ENCODE measurements around the gene LCP1. TPM values are rescaled to one million over a fixed set of nuclear protein-coding genes. Genes with fewer than 3 reads are reported as not detected.

Gene LCP1
- total and polyA plus RNA-seq, 4 donors, result 42.9 to 539 (median 158) TPM

DNA sequence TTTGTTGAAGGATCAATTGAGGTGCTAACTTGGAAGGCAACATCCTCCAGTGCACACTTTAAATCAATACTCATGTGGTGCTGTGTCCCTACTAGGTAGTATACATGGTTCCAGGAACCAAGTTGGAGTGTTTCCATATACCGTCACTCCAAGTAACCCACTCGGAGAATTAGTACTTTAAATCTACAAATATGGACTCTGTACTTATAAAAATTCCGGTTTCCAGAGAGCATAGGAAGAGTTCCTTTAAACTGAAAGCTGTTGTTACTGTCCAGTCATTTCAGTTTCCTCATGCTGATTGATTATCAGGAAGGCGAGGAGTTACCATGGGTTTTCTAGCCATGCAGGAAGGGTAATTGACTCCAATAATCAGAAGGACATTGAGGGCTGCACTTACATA lies 84.3 kb downstream of the LCP1 start:
- Histone ChIP-seq H3K27ac (ENCODE audit: low read depth in 1 of 2, low read length in 1 of 2) (no peak overlapping the region), H3K9me3 (ENCODE audit: control insufficient read depth in 4 of 4, insufficient read depth in 3 of 4, low read length in 3 of 4) (peaks cover 0 to 2% (median 0%) of the 10 kb centered on the region in 4 donors), H3K4me1 (ENCODE audit: control insufficient read depth in 5 of 5, insufficient read depth in 5 of 5, low read length in 5 of 5) (peaks cover 0 to 4% (median 0%) of the 10 kb centered on the region in 5 donors), H3K36me3 (ENCODE audit: control insufficient read depth in 4 of 4, insufficient read depth in 4 of 4, low read length in 4 of 4) (no peaks in the 10 kb centered on the region), H3K27me3 (ENCODE audit: control insufficient read depth in 3 of 3, insufficient read depth in 3 of 3, low read length in 2 of 3) (no peaks in the 10 kb centered on the region), H3K9ac (ENCODE audit: insufficient read depth in 1 of 2, low read length in 2 of 2) (no peak overlapping the region), H3K4me3 (no peak overlapping the region)
- ATAC-seq (ENCODE audit: insufficient read depth, low FRiP score) (no peak), DNase-seq (no peak)
- 89 to 95% methylated on average over 4 of the region's 4 CpGs for WGBS, 2 donors
- TF ChIP-seq CTCF (IDR thresholded peaks at IDR 0.05; ENCODE audit: control extremely low read depth, extremely low read depth), result no peak

DNA sequence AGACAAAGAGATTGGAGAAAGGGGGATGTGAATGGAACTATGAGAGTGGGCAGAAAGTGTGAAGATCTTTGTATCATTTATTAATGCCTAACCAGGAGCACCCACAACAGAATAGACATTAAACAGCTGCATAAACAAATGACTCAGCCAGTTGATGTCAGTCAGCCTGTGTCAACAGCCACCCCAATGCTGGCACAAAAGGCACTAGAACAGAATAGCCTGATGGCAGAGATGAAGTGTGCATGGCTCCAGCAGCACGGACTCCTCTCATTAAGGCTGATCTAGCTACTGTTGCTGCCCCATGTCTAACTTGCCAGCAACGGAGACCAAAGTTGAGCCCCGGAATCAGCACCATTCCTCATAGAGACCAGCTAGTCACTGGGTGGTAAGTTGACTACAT lies 85.0 kb downstream of the LCP1 start:
- Histone ChIP-seq H3K27me3 (ENCODE audit: control insufficient read depth in 3 of 3, insufficient read depth in 3 of 3, low read length in 2 of 3) (no peaks in the 10 kb centered on the region), H3K27ac (ENCODE audit: low read depth in 1 of 2, low read length in 1 of 2) (no peak overlapping the region), H3K4me1 (ENCODE audit: control insufficient read depth in 5 of 5, insufficient read depth in 5 of 5, low read length in 5 of 5) (peaks cover 0 to 2% (median 0%) of the 10 kb centered on the region in 5 donors), H3K36me3 (ENCODE audit: control insufficient read depth in 4 of 4, insufficient read depth in 4 of 4, low read length in 4 of 4) (no peaks in the 10 kb centered on the region), H3K4me3 (no peak overlapping the region), H3K9ac (ENCODE audit: insufficient read depth in 1 of 2, low read length in 2 of 2) (no peak overlapping the region), H3K9me3 (ENCODE audit: control insufficient read depth in 4 of 4, insufficient read depth in 3 of 4, low read length in 3 of 4) (peaks cover 0 to 2% (median 0%) of the 10 kb centered on the region in 4 donors)
- 91 to 93% methylated on average over 3 of the region's 3 CpGs for WGBS, 2 donors
- DNase-seq (no peak), ATAC-seq (ENCODE audit: insufficient read depth, low FRiP score) (no peak)
- no peak for TF ChIP-seq CTCF (IDR thresholded peaks at IDR 0.05; ENCODE audit: control extremely low read depth, extremely low read depth)

DNA sequence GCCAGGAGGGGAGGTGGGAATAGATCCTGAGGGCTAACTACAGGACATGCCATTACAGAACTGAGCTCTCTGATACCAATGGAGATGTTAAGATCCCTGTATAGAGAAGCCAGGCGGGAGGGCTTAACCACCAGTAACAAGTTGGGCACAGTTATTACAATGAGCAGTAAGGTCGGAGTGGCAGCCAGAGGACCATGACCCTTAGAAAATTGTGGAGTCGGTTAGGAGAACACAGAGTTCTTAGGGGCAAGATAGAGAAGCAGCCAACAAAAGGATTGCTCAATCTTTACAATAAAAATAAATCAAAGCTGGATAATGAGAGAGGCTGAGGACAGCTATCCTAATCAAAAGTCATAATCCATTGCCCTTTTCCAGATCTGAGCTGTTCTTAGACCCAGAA lies 87.5 kb downstream of the LCP1 start:
- no peak for TF ChIP-seq CTCF (IDR thresholded peaks at IDR 0.05; ENCODE audit: control extremely low read depth, extremely low read depth)
- Histone ChIP-seq H3K9me3 (ENCODE audit: control insufficient read depth in 4 of 4, insufficient read depth in 3 of 4, low read length in 3 of 4) (peaks cover 0 to 2% (median 0%) of the 10 kb centered on the region in 4 donors), H3K27me3 (ENCODE audit: control insufficient read depth in 3 of 3, insufficient read depth in 3 of 3, low read length in 2 of 3) (no peaks in the 10 kb centered on the region), H3K4me3 (no peak overlapping the region), H3K9ac (ENCODE audit: insufficient read depth in 1 of 2, low read length in 2 of 2) (no peak overlapping the region), H3K4me1 (ENCODE audit: control insufficient read depth in 5 of 5, insufficient read depth in 5 of 5, low read length in 5 of 5) (peaks cover 0 to 2% (median 0%) of the 10 kb centered on the region in 5 donors), H3K36me3 (ENCODE audit: control insufficient read depth in 4 of 4, insufficient read depth in 4 of 4, low read length in 4 of 4) (no peaks in the 10 kb centered on the region), H3K27ac (ENCODE audit: low read depth in 1 of 2, low read length in 1 of 2) (no peak overlapping the region)
- WGBS, 2 donors, result 90 to 93% methylated on average over 3 of the region's 3 CpGs
- ATAC-seq (ENCODE audit: insufficient read depth, low FRiP score), result no peak
- DNase-seq, result no peak
